OCI-LY7 (cell line): ENCODE data around the gene MYH10.

ENCODE experiments used
- CTCF ChIP-seq: fragments of 200-600 bp; sonication (generic); conservative IDR thresholded peaks from 2 replicates; pipeline ENCODE4 v1.5.1; 2014; ENCODE audit warnings: mild to moderate bottlenecking, antibody characterized with exemption, low read length, moderate library complexity, mixed read lengths
- EZH2phosphoT487 ChIP-seq: fragments of 200-600 bp; sonication (generic); IDR thresholded peaks from 2 replicates; pipeline ENCODE4 v1.6.1; 2018; ENCODE audit warnings: low read depth, borderline replicate concordance, mild to moderate bottlenecking, mixed run types, antibody characterized with exemption, low read length, moderate library complexity, mixed read lengths

- TF ChIP-seq CTCF (no peak), EZH2phosphoT487 (no peak)
Observed at GRCh38 chr17:8650119-8650499, 19.6 kb upstream of the MYH10 start.
